ENCODE results near the gene AMZ2.

The AMZ2 gene

DNA sequence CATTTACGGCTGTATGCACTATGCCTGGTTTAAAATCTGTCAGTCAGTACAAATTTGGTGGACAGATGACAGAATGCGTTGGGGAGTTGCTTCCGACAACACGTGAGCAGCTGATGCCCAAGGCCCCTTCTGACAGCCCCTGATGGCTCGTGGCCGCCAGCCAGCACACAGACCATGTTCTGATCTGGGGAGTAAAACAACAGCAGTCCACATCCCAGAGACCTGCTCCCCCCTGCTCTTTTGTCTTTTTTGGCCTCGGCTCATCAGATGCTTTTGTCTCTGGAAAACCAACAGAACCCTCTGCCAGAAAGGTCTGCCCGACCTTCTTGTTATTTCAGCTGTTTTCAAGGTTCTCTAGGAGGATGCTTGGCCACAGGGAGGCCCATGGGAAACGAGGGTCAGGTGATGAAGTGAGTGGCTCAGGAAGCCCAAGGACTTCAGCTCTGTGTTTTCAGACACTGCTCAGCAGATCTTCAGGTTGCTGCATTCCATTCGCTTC, 54.3 kb downstream of the AMZ2 start:
- H3K27ac ChIP-seq, result peak overlapping the region in 1 of 21 experiments; percentile 6
- H3K4me3 ChIP-seq, result no peak overlapping the region

- no peak overlapping the region for H3K4me3 ChIP-seq
- peak overlapping the region in 1 of 21 experiments; percentile 6 for H3K27ac ChIP-seq
Measured at GRCh38 chr17:68302666-68303065, 54.8 kb downstream of the AMZ2 start.

DNA sequence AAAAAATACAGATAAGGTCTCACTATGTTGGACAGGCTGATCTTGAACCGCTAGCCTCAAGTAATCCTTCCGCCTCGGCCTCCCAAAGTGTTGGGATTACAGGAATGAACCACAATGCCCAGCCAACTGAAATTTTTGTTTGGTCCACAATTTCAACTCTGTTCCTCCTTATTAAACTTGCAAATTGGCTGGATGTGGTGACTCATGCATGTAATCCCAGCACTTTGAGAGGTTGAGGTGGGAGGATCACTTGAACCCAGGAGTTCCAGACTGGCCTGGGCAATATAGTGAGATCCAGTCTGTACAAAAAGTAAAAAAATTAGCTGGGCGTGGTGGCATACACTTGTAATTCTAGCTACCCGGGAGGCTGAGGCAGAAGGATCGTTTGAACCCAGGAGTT, 56.9 kb downstream of the AMZ2 start:
- no peak overlapping the region for H3K4me3 ChIP-seq

DNA sequence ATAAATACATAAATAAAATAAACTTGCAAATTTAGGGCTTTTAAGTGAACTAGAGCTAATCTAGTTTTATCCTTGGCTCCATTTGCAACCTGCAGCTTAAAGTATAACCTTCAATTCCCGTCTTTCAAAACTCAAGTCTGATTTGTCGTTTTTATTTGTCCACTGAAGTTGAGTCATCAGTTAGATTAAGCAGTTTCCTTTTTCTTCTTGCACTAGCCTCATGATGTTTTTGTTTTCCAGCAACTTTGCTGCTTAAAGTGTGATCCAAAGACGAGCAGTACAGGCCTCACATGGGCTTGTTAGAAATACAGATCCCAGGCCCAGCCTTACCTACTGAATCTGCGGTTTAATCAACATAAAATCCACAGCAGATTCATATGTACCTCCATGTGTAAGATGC, 57.3 kb downstream of the AMZ2 start:
- Histone ChIP-seq H3K27ac (peak overlapping the region in 2 of 21 experiments; percentile 14 to 42), H3K4me3 (no peak overlapping the region)

More for the DNA sequence above, 56.9 kb downstream of the AMZ2 start:
- no peak overlapping the region for H3K27ac ChIP-seq
